ENCODE measurements around the gene EHMT1. TPM values are rescaled to one million over a fixed set of nuclear protein-coding genes. Genes with fewer than 3 reads are reported as not detected.
"Not testable (repeated sequence)": the region's sequence is repeated elsewhere in the genome, so short reads cannot be mapped to it uniquely, and the experiment has no call there.

EHMT1 gene
- total RNA-seq, 1 donor from 2014 or later, result 65.3 TPM

GRCh38 chr9:137720571-137721110, 101.8 kb downstream of the EHMT1 start:
- no peak for DNase-seq

GRCh38 chr9:137721479-137721878, 102.7 kb downstream of the EHMT1 start:
- no peak for DNase-seq

- DNase-seq, result no peak
Measured at GRCh38 chr9:137721899-137722298, 103.1 kb downstream of the EHMT1 start.

- no peak for DNase-seq
Measured at GRCh38 chr9:137722481-137722880, 103.7 kb downstream of the EHMT1 start.

GRCh38 chr9:137723356-137723755, 104.6 kb downstream of the EHMT1 start:
- not testable (repeated sequence) for DNase-seq

GRCh38 chr9:137723783-137724445, 105.1 kb downstream of the EHMT1 start:
- peak; percentile 20 for DNase-seq

GRCh38 chr9:137724818-137725240, 106.0 kb downstream of the EHMT1 start:
- DNase-seq, result no peak

GRCh38 chr9:137725598-137725997, 106.8 kb downstream of the EHMT1 start:
- no peak for DNase-seq

GRCh38 chr9:137726336-137726735, 107.5 kb downstream of the EHMT1 start:
- DNase-seq, result not testable (repeated sequence)

GRCh38 chr9:137726764-137727163, 108.0 kb downstream of the EHMT1 start:
- DNase-seq, result no peak

- DNase-seq, result no peak
Measured at GRCh38 chr9:137727716-137728115, 108.9 kb downstream of the EHMT1 start.

- no peak for DNase-seq
Measured at GRCh38 chr9:137728444-137729311, 109.9 kb downstream of the EHMT1 start.

- no peak for DNase-seq
Measured at GRCh38 chr9:137731216-137731946, 112.6 kb downstream of the EHMT1 start.

GRCh38 chr9:137731947-137732813, 113.4 kb downstream of the EHMT1 start:
- DNase-seq, result no peak

- no peak for DNase-seq
Measured at GRCh38 chr9:137733429-137733828, 114.6 kb downstream of the EHMT1 start.

GRCh38 chr9:137734181-137734580, 115.4 kb downstream of the EHMT1 start:
- no peak for DNase-seq

GRCh38 chr9:137738182-137738696, 119.4 kb downstream of the EHMT1 start:
- not testable (repeated sequence) for DNase-seq

GRCh38 chr9:137738703-137739102, 119.9 kb downstream of the EHMT1 start:
- DNase-seq, result no peak

GRCh38 chr9:137739371-137740309, 120.8 kb downstream of the EHMT1 start:
- no peak for DNase-seq

GRCh38 chr9:137740312-137740711, 121.5 kb downstream of the EHMT1 start:
- DNase-seq, result peak; percentile 60

All from dermis blood vessel endothelial cell (primary cell).